Measurements from ENCODE around the gene ZBTB49.
A peak's percentile ranks its signal among the peaks of the same experiment; 100 is the strongest.

The ZBTB49 gene

GRCh38 chr4:4277531-4277930, 12.5 kb upstream of the ZBTB49 start:
- TF ChIP-seq CTCF (conservative IDR thresholded peaks at IDR 0.05; ENCODE audit: low read depth, low read length): no peak
- no peak for DNase-seq (ENCODE audit: low read depth)

GRCh38 chr4:4281787-4282186, 8.3 kb upstream of the ZBTB49 start:
- no peak for TF ChIP-seq CTCF (conservative IDR thresholded peaks at IDR 0.05; ENCODE audit: low read depth, low read length)
- DNase-seq (ENCODE audit: low read depth): no peak
- H3K4me3 ChIP-seq (ENCODE audit: low read depth, low read length): no peak overlapping the region

More at GRCh38 chr4:4277531-4277930, 12.5 kb upstream of the ZBTB49 start:
- H3K4me3 ChIP-seq (ENCODE audit: low read depth, low read length): no peak overlapping the region

GRCh38 chr4:4284827-4285618, 5.0 kb upstream of the ZBTB49 start:
- H3K4me3 ChIP-seq (ENCODE audit: low read depth, low read length): no peak overlapping the region
- no peak for TF ChIP-seq CTCF (conservative IDR thresholded peaks at IDR 0.05; ENCODE audit: low read depth, low read length)
- peak; percentile 49 for DNase-seq (ENCODE audit: low read depth)

- no peak for TF ChIP-seq CTCF (conservative IDR thresholded peaks at IDR 0.05; ENCODE audit: low read depth, low read length)
- no peak for DNase-seq (ENCODE audit: low read depth)
- H3K4me3 ChIP-seq (ENCODE audit: low read depth, low read length): no peak overlapping the region
Measured at GRCh38 chr4:4288098-4288497, 2.0 kb upstream of the ZBTB49 start.

- H3K4me3 ChIP-seq (ENCODE audit: low read depth, low read length): peak overlapping the region; percentile 98
- TF ChIP-seq CTCF (conservative IDR thresholded peaks at IDR 0.05; ENCODE audit: low read depth, low read length): no peak
- DNase-seq (ENCODE audit: low read depth): no peak
Measured at GRCh38 chr4:4289055-4289454, 996 bp upstream of the ZBTB49 start.

GRCh38 chr4:4289597-4289940, 482 bp upstream of the ZBTB49 start:
- peak overlapping the region; percentile 98 for H3K4me3 ChIP-seq (ENCODE audit: low read depth, low read length)
- DNase-seq (ENCODE audit: low read depth): peak; percentile 34
- TF ChIP-seq CTCF (conservative IDR thresholded peaks at IDR 0.05; ENCODE audit: low read depth, low read length): no peak

GRCh38 chr4:4293279-4293678, 3.2 kb downstream of the ZBTB49 start:
- H3K4me3 ChIP-seq (ENCODE audit: low read depth, low read length): no peak overlapping the region
- no peak for TF ChIP-seq CTCF (conservative IDR thresholded peaks at IDR 0.05; ENCODE audit: low read depth, low read length)
- DNase-seq (ENCODE audit: low read depth): no peak
